Stimulated activated CD4-positive, alpha-beta T cell treated with anti-CD3 and anti-CD28 coated beads, Interleukin-15, amount 100 ng/mL, for 48 hours (primary cell): ENCODE data around the gene COX4I1.

ENCODE experiments used
- DNase-seq, 2 donors: peaks; one replicate each; pipeline ENCODE4 v3.0.0-alpha.2; 2020; ENCODE audit warnings: low read depth in 2 of 2

COX4I1 gene

DNA sequence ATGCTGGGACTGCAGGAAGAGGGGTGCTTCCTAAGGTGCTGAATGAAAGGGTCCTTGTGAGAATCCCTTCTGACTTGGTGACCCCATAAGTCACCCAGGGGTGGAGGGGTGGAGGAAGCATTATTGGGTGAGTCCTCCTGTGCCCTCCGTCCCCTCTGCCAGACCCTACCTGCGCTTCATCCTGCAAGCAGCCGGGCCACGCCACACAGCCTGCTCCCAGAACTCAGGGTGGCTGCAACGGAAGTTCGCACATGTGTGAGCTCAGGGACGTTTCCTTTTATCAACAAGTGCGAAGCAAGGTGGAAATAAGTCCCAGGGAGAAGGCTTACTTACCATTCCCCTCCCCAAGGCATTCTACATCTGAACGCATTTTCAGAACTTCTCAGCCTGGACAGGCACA is 40.9 kb downstream of the COX4I1 start:
- no peak for DNase-seq

GRCh38 chr16:85840801-85841200 is 41.3 kb downstream of the COX4I1 start:
- DNase-seq: no peak

DNA sequence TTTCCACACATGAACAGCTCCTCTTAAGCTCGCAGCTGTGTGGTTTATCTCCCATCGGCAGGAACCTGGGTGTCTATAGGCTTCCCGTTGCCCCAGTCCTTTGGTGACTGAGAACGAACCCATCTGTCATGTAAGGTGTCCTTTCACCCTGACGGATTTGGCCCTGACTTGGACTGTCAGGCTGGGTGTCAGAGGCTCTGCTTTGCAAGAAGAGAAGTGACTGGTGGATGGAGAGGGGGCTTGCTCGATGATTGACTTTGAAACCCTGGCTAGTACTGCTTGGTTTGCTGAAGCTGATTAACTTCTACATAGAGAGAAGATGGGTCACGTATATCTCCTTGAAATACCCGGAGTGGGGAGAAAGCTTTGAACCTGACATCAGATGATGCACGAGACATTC is 42.9 kb downstream of the COX4I1 start:
- no peak for DNase-seq

DNA sequence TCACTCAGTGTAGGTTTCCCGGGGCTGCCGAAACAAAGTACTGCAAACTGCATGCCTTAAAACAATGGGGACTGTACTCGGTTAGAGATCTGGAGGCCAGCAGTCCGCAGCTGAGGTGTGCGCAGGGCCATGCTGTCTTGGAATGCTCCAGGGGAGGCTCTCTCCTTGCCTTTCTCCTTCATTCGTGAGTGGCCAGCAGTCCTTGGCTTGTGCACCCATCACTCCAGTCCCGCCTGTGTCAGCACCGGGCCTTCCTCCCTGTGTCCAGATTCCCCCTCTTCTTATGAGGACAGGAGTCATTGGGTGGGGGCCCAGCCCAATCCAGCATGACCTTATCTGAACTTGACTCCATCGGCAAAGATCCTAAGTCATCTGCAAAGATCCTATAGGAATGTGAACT is 43.4 kb downstream of the COX4I1 start:
- no peak for DNase-seq

DNA sequence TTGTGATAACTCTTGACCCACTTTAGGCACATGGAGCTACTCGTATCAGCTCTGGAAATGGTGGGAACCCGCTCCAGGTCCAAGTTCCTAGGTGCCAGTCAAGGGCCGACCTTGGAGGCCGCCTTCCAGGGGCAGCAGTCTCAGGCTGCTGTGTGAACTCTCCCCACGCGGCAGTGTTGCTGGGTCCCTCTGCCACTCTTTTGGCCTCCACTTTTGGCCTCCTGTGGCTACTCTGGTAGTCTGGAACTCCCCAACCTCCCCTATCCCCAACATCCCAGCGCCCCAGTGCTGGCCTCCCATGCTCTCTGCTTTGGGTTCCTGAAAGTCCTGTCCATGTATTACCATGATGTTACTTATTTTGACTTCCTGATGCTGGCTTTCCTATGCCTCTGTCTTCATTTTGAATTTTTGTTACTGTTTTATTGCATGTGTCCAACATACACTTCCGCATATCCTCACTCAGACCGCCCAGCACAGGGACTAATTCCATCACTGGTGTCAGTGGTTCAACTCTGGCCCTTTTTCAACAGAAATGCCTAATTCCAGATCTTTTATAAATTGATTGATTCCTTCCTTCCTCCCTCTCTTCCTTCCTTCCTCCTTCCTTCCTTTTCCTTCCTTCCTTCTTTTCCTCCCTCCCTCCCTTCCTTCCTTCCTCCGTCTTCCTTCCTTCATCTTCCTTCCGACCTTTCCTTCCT is 44.1 kb downstream of the COX4I1 start:
- no peak for DNase-seq

GRCh38 chr16:85844169-85844481 is 44.6 kb downstream of the COX4I1 start:
- no peak for DNase-seq

DNA sequence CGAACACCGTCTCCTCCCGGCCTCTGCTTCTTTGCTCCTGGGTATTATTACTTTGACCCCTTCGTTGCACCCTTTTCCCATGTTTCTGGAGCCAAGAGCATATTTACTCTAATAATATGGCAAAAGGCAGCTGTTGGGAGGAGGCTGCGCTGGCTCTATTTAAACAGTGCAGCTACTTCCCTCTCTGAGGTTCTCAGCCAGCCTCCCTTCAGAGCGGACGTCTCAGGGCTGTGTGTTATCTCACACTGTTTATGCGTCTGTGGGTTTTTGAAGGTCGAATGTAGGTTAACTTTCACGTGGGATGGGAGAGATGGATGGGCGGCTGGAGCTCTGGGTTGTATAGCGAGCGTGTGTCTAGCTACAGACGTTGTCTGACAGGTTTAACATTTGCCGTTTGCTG is 45.3 kb downstream of the COX4I1 start:
- no peak for DNase-seq

- DNase-seq: no peak
Observed at GRCh38 chr16:85845266-85845665, 45.8 kb downstream of the COX4I1 start.

- no peak for DNase-seq
Observed at GRCh38 chr16:85846461-85846860, 47.0 kb downstream of the COX4I1 start.

DNA sequence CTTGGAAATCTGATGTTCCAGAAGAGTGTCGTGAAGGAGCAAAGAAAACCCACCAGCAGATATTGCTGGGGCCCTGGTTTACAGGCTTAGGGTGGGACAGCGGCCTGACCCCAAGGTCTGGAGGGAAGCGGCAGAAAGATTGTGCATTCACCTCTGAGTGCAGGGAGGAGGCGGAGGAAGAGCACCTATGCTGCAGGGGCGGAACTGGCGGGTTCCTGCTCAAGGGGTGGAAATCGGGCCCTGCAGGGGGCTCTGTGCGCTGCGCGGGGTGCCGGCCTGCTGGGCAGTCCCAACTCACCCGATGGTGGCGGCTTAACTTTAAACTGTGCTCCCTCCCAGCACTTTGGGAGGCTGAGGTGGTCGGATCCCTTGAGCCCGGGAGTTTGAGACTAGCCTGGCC is 47.5 kb downstream of the COX4I1 start:
- DNase-seq: no peak

DNA sequence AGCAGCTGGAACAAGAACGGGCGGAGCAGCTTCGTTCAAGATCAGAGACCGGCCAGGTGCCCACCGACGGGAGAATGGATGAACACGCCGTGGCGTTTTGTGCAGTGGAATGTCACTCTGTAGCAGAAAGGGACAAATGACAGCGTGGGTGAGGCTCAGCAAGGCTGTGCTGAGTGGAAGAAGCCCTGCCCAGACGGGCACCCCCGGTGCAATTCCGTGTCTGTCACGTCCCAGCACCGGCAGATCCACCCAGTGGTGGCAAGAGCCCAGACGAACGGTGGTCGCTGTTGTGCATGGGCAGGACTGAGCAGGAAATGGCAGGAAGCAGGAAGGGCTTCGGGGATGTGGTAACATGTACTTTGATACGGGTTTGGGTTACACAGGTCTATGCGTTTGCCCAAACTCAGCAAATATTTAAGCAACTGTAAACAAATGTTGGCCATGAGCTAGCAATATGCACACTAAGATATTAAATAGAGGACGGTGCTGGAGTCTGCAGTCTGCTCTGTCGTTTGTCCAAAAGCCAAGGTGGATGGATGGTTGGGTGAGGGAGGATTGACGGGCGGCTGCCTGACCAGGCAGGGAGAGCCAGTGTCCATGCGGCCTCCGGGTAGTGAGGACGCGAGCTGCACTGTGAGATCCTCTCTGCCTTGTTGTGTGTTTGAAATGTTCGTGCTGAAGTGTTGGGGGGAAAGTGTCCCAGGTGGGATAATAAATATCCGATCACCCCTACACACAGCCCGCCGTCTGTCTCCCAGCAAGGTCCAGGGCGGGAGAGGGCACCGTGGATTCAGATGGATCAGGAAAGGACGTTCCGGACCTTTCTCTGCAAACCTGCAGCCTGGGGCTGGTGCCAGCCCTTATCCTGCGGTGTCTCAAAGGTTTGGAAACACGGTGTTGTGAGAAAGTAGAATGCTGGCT is 48.4 kb downstream of the COX4I1 start:
- no peak for DNase-seq

GRCh38 chr16:85848986-85849385 is 49.5 kb downstream of the COX4I1 start:
- DNase-seq: no peak

GRCh38 chr16:85849388-85849787 is 49.9 kb downstream of the COX4I1 start:
- DNase-seq: no peak

GRCh38 chr16:85850344-85850880 is 50.9 kb downstream of the COX4I1 start:
- no peak for DNase-seq

DNA sequence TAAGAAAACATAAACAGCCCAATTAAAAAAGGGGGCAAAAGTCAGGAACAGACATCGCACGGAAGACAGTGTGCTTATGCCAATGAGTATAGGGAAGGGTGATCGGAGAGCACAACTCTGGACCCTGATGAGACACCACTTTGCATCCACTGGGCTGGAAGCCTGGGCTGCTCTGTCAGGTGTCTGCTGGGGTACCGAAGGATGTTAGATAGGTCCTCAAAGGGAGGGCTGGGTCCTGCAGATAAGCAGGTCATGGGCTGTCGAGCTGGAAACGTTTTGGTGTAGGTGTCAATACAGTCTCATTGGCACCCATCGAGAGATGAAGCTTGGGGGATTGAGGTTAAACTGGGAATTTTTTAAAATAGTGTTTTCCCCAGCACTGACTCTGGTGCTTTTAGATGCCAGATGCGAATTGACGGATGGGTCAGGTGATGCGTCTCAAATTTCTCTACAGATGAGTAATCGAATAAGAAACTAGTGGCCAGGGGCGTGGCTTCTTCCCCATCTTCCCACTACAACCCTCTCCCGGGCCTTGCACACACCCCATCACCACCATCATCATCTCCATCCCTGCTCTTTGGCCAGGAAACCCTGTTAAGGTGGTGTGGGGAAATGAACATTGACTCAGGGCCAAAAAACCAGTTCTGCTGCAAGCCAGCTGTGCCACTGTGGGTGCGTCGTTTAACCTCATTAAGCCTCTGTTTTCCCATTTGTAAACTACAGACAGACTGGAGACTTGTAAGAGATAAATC is 51.7 kb downstream of the COX4I1 start:
- DNase-seq: no peak

GRCh38 chr16:85853547-85854545 is 54.4 kb downstream of the COX4I1 start:
- no peak for DNase-seq

DNA sequence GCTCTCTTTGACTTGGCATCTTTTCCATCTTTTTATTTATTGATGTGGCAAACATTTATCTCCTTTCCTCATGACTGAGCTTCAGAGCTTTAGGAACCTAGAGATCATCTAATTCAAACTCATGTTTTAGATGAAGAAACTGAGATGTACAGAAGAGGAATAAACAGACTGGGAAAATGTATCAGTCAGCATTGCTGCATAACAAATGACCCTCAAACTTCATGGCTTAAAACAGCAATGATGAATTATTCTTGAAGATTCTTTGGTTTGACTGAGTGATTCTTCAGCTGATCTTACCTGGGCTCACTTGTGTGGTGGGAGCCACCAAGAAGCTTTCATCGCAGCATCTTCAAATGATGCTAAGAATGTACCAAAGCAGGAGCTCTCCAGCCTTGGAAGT is 55.4 kb downstream of the COX4I1 start:
- no peak for DNase-seq

DNA sequence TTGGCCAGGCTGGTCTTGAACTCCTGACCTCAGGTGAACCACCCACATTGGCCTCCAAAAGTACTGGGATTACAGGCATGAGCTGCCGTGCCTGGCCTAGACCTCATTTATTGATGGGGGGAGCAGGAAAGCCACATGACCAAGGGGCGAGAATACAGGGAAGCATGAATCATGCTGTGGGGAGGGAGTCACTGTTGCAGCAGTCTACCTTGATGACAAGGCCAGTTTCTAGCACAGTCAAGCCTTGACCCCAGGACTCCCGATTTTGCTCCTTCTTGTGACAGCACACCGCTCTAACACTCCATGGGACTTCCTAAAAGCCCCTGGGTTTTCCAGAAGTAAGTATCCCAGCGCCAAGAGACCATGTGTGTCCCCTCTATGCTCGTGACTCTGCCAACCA is 56.6 kb downstream of the COX4I1 start:
- DNase-seq: no peak

- no peak for DNase-seq
Observed at GRCh38 chr16:85856585-85856984, 57.1 kb downstream of the COX4I1 start.
